ENCODE results near the gene GOLGA6D.

Gene GOLGA6D

GRCh38 chr15:75335313-75335704 is 52.7 kb downstream of the GOLGA6D start:
- Histone ChIP-seq H3K4me2 (ENCODE audit: low read length) (peak overlapping the region; percentile 88), H3K9me2 (replicated peaks; ENCODE audit: control insufficient read depth, low read length) (no peaks in the 10 kb centered on the region), H3K27me3 (ENCODE audit: control insufficient read depth, low read length) (no peaks in the 10 kb centered on the region), H4K20me1 (ENCODE audit: control insufficient read depth, insufficient read depth, low read depth, low read length) (no peaks in the 10 kb centered on the region), H3K79me2 (ENCODE audit: control insufficient read depth, low read length) (peaks cover 9% of the 10 kb centered on the region), H3K36me3 (ENCODE audit: control insufficient read depth, low read length) (no peaks in the 10 kb centered on the region; the same call in 1 of the 2 replicates), H3K9me3 (ENCODE audit: control insufficient read depth, insufficient read depth, low read length) (no peaks in the 10 kb centered on the region), H3F3A (ENCODE audit: control insufficient read depth, insufficient read depth) (peaks cover 4% of the 10 kb centered on the region; the same call in 1 of the 2 replicates), H3K4me1 (ENCODE audit: control insufficient read depth, low read length) (peaks cover 14% of the 10 kb centered on the region), H3K27ac (ENCODE audit: low read depth, low read length) (no peak overlapping the region), H3K4me3 (ENCODE audit: low read length) (peak overlapping the region; percentile 82)
- TF ChIP-seq EZH2phosphoT487 (IDR thresholded peaks at IDR 0.05; ENCODE audit: borderline replicate concordance, low read length), result no peak
- TF ChIP-seq, protein P1, sequence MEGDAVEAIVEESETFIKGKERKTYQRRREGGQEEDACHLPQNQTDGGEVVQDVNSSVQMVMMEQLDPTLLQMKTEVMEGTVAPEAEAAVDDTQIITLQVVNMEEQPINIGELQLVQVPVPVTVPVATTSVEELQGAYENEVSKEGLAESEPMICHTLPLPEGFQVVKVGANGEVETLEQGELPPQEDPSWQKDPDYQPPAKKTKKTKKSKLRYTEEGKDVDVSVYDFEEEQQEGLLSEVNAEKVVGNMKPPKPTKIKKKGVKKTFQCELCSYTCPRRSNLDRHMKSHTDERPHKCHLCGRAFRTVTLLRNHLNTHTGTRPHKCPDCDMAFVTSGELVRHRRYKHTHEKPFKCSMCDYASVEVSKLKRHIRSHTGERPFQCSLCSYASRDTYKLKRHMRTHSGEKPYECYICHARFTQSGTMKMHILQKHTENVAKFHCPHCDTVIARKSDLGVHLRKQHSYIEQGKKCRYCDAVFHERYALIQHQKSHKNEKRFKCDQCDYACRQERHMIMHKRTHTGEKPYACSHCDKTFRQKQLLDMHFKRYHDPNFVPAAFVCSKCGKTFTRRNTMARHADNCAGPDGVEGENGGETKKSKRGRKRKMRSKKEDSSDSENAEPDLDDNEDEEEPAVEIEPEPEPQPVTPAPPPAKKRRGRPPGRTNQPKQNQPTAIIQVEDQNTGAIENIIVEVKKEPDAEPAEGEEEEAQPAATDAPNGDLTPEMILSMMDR (IDR thresholded peaks at IDR 0.05; ENCODE audit: low read depth, low read length, poor library complexity, severe bottlenecking), result no peak

DNA sequence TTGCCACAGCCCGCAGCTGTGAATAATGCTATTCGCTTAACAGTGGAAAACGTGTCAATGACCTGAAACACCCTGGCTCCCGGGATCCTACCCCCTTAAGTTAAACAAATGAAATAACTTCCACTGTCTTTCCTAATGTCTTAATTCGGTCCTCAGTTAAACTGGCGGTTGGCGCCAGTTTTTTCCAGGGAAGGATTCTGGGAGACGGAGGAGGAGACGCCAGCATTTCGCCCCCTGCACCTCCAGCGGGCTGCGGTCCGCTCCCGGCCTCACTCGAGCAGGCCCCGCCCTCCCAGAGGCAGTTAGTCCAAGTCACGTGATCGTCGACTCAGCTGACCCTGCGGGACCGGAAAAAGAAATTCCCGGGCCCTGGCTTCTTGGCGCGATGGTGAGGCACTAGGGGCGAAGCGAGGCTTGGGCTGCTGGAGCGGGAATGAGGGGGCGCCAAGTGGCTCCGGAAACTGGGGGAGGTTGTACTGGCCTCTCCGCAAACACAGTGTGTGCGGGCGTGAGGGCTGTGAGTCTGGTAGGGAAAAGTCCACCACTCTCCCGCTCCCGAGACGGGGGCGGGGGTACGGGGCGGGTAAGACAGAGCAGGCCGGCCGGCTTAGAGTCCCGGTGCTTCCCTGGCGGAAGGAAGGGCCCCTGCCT is 53.2 kb downstream of the GOLGA6D start, which contains the start of gene COMMD4:
COMMD4 (plus strand) TSS at position 359 of the 651 bp plus-strand sequence; CDS start at position 386, 27 bp downstream.
- TF ChIP-seq, protein P1 (IDR thresholded peaks at IDR 0.05; ENCODE audit: low read depth, low read length, poor library complexity, severe bottlenecking), result no peak
- TF ChIP-seq EZH2phosphoT487 (IDR thresholded peaks at IDR 0.05; ENCODE audit: borderline replicate concordance, low read length), result no peak
- Histone ChIP-seq H3K9me3 (ENCODE audit: control insufficient read depth, insufficient read depth, low read length) (no peaks in the 10 kb centered on the region), H3K4me2 (ENCODE audit: low read length) (peak within 1 kb of the TSS; percentile 88), H3F3A (ENCODE audit: control insufficient read depth, insufficient read depth) (peaks cover 4% of the 10 kb centered on the region; the same call in 1 of the 2 replicates), H3K36me3 (ENCODE audit: control insufficient read depth, low read length) (no peaks in the 10 kb centered on the region; the same call in 1 of the 2 replicates), H3K9me2 (replicated peaks; ENCODE audit: control insufficient read depth, low read length) (no peaks in the 10 kb centered on the region), H3K4me3 (ENCODE audit: low read length) (peak within 1 kb of the TSS; percentile 82), H3K27me3 (ENCODE audit: control insufficient read depth, low read length) (no peaks in the 10 kb centered on the region), H3K79me2 (ENCODE audit: control insufficient read depth, low read length) (peaks cover 9% of the 10 kb centered on the region), H3K27ac (ENCODE audit: low read depth, low read length) (no peak within 1 kb of the TSS), H3K4me1 (ENCODE audit: control insufficient read depth, low read length) (peaks cover 14% of the 10 kb centered on the region), H4K20me1 (ENCODE audit: control insufficient read depth, insufficient read depth, low read depth, low read length) (no peaks in the 10 kb centered on the region)

DNA sequence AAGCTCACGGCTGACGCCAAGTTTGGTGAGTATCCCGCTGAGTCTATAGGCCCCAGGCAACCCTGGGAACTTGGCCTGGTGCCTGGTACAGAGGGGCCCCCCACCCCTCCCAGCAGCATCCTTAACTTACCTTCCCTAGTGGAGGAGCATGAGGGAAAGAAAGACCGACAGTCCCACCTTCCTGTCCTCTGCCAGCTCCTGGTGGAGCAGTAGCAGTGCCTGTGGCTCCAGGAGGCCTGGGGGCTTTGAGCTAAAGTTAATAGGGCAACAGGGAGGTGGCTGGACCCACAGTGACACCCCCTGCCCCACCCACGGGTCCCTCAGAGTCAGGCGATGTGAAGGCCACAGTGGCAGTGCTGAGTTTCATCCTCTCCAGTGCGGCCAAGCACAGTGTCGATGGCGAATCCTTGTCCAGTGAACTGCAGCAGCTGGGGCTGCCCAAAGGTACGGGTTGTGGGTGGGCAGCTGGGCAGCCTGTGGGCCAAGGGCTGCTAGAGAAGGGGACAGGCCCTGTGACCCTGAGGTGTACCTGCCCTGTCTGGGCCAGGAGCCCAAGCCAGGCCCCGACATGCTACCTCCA is 56.1 kb downstream of the GOLGA6D start:
- H3F3A ChIP-seq (ENCODE audit: control insufficient read depth, insufficient read depth), result peaks cover 9% of the 10 kb centered on the region
- H4K20me1 ChIP-seq (ENCODE audit: control insufficient read depth, insufficient read depth, low read depth, low read length), result no peaks in the 10 kb centered on the region
- H3K4me3 ChIP-seq (ENCODE audit: low read length), result no peak overlapping the region
- H3K27ac ChIP-seq (ENCODE audit: low read depth, low read length), result no peak overlapping the region
- peaks cover 16% of the 10 kb centered on the region for H3K4me1 ChIP-seq (ENCODE audit: control insufficient read depth, low read length)
- no peaks in the 10 kb centered on the region for H3K9me2 ChIP-seq (replicated peaks; ENCODE audit: control insufficient read depth, low read length)
- no peak for TF ChIP-seq EZH2phosphoT487 (IDR thresholded peaks at IDR 0.05; ENCODE audit: borderline replicate concordance, low read length)
- TF ChIP-seq, protein P1 (IDR thresholded peaks at IDR 0.05; ENCODE audit: low read depth, low read length, poor library complexity, severe bottlenecking), result no peak
- H3K9me3 ChIP-seq (ENCODE audit: control insufficient read depth, insufficient read depth, low read length), result no peaks in the 10 kb centered on the region
- H3K79me2 ChIP-seq (ENCODE audit: control insufficient read depth, low read length), result peaks cover 9% of the 10 kb centered on the region
- no peaks in the 10 kb centered on the region for H3K27me3 ChIP-seq (ENCODE audit: control insufficient read depth, low read length)
- no peak overlapping the region for H3K4me2 ChIP-seq (ENCODE audit: low read length)
- H3K36me3 ChIP-seq (ENCODE audit: control insufficient read depth, low read length), result no peaks in the 10 kb centered on the region; the same call in 1 of the 2 replicates

All from DOHH2 (cell line).